ENCODE data around the gene THBS2.
"Not testable (repeated sequence)": the region's sequence is repeated elsewhere in the genome, so short reads cannot be mapped to it uniquely, and the experiment has no call there.

The THBS2 gene

GRCh38 chr6:169253337-169254238, at the start of gene THBS2:
TSS of gene THBS2 (minus strand) at chr6:169253846. CDS start at chr6:169250784, 3,062 bp downstream.
- Histone ChIP-seq H3K27me3 (ENCODE audit: control insufficient read depth, insufficient read depth, low read length) (no peaks in the 10 kb centered on the region), H3K36me3 (ENCODE audit: control insufficient read depth, insufficient read depth, low read length) (peaks cover under 1% of the 10 kb centered on the region; the same call in 1 of the 2 replicates), H3K4me3 (ENCODE audit: low read length) (peak within 1 kb of the TSS; percentile 35; the same call in 1 of the 2 replicates), H3K4me1 (ENCODE audit: control insufficient read depth, insufficient read depth, low read length) (peaks cover 11% of the 10 kb centered on the region), H3K9me3 (ENCODE audit: control insufficient read depth, insufficient read depth, low read length) (no peaks in the 10 kb centered on the region), H3K27ac (ENCODE audit: low read length) (no peak within 1 kb of the TSS)
- no CpG with 5 or more reads among the region's 34 CpGs for WGBS (ENCODE audit: insufficient coverage, insufficient read length)
- no peak for DNase-seq (ENCODE audit: low read depth, low spot score)

GRCh38 chr6:169302716-169303115, 49.1 kb upstream of the THBS2 start:
- Histone ChIP-seq H3K27ac (ENCODE audit: low read length) (no peak overlapping the region), H3K4me3 (ENCODE audit: low read length) (no peak overlapping the region), H3K36me3 (ENCODE audit: control insufficient read depth, insufficient read depth, low read length) (no peaks in the 10 kb centered on the region), H3K27me3 (ENCODE audit: control insufficient read depth, insufficient read depth, low read length) (no peaks in the 10 kb centered on the region), H3K9me3 (ENCODE audit: control insufficient read depth, insufficient read depth, low read length) (no peaks in the 10 kb centered on the region), H3K4me1 (ENCODE audit: control insufficient read depth, insufficient read depth, low read length) (no peaks in the 10 kb centered on the region)
- no peak for DNase-seq (ENCODE audit: low read depth, low spot score)
- WGBS (ENCODE audit: insufficient coverage, insufficient read length) = no CpG with 5 or more reads among the region's 3 CpGs

GRCh38 chr6:169302255-169302654, 48.6 kb upstream of the THBS2 start:
- Histone ChIP-seq H3K27ac (ENCODE audit: low read length) (no peak overlapping the region), H3K4me3 (ENCODE audit: low read length) (no peak overlapping the region), H3K36me3 (ENCODE audit: control insufficient read depth, insufficient read depth, low read length) (no peaks in the 10 kb centered on the region), H3K4me1 (ENCODE audit: control insufficient read depth, insufficient read depth, low read length) (no peaks in the 10 kb centered on the region), H3K27me3 (ENCODE audit: control insufficient read depth, insufficient read depth, low read length) (no peaks in the 10 kb centered on the region), H3K9me3 (ENCODE audit: control insufficient read depth, insufficient read depth, low read length) (no peaks in the 10 kb centered on the region)
- no peak for DNase-seq (ENCODE audit: low read depth, low spot score)

- no peak for DNase-seq (ENCODE audit: low read depth, low spot score)
These were observed 47.3 kb upstream of the THBS2 start for GRCh38 chr6:169300916-169301315.

GRCh38 chr6:169298626-169299025, 45.0 kb upstream of the THBS2 start:
- WGBS (ENCODE audit: insufficient coverage, insufficient read length) = no CpG with 5 or more reads among the region's 1 CpG
- not testable (repeated sequence) for H3K27me3 ChIP-seq (ENCODE audit: control insufficient read depth, insufficient read depth, low read length); H3K4me1 ChIP-seq (ENCODE audit: control insufficient read depth, insufficient read depth, low read length); H3K36me3 ChIP-seq (ENCODE audit: control insufficient read depth, insufficient read depth, low read length); H3K27ac ChIP-seq (ENCODE audit: low read length); DNase-seq (ENCODE audit: low read depth, low spot score); H3K9me3 ChIP-seq (ENCODE audit: control insufficient read depth, insufficient read depth, low read length); H3K4me3 ChIP-seq (ENCODE audit: low read length)

More at GRCh38 chr6:169300916-169301315, 47.3 kb upstream of the THBS2 start:
- no peaks in the 10 kb centered on the region for H3K9me3 ChIP-seq (ENCODE audit: control insufficient read depth, insufficient read depth, low read length)
- H3K36me3 ChIP-seq (ENCODE audit: control insufficient read depth, insufficient read depth, low read length) = no peaks in the 10 kb centered on the region
- WGBS (ENCODE audit: insufficient coverage, insufficient read length) = no CpG with 5 or more reads among the region's 4 CpGs
- H3K27ac ChIP-seq (ENCODE audit: low read length) = no peak overlapping the region
- H3K4me3 ChIP-seq (ENCODE audit: low read length) = no peak overlapping the region
- H3K27me3 ChIP-seq (ENCODE audit: control insufficient read depth, insufficient read depth, low read length) = no peaks in the 10 kb centered on the region
- no peaks in the 10 kb centered on the region for H3K4me1 ChIP-seq (ENCODE audit: control insufficient read depth, insufficient read depth, low read length)

GRCh38 chr6:169296622-169297021, 43.0 kb upstream of the THBS2 start:
- Histone ChIP-seq H3K9me3 (ENCODE audit: control insufficient read depth, insufficient read depth, low read length) (no peaks in the 10 kb centered on the region), H3K27me3 (ENCODE audit: control insufficient read depth, insufficient read depth, low read length) (no peaks in the 10 kb centered on the region; the same call in 1 of the 2 replicates), H3K4me1 (ENCODE audit: control insufficient read depth, insufficient read depth, low read length) (no peaks in the 10 kb centered on the region), H3K36me3 (ENCODE audit: control insufficient read depth, insufficient read depth, low read length) (no peaks in the 10 kb centered on the region), H3K27ac (ENCODE audit: low read length) (no peak overlapping the region), H3K4me3 (ENCODE audit: low read length) (no peak overlapping the region)
- no peak for DNase-seq (ENCODE audit: low read depth, low spot score)
- WGBS (ENCODE audit: insufficient coverage, insufficient read length) = no CpG with 5 or more reads among the region's 6 CpGs

GRCh38 chr6:169296170-169296569, 42.5 kb upstream of the THBS2 start:
- Histone ChIP-seq H3K4me3 (ENCODE audit: low read length) (no peak overlapping the region), H3K27ac (ENCODE audit: low read length) (no peak overlapping the region), H3K4me1 (ENCODE audit: control insufficient read depth, insufficient read depth, low read length) (no peaks in the 10 kb centered on the region), H3K27me3 (ENCODE audit: control insufficient read depth, insufficient read depth, low read length) (no peaks in the 10 kb centered on the region; the same call in 1 of the 2 replicates), H3K9me3 (ENCODE audit: control insufficient read depth, insufficient read depth, low read length) (no peaks in the 10 kb centered on the region), H3K36me3 (ENCODE audit: control insufficient read depth, insufficient read depth, low read length) (no peaks in the 10 kb centered on the region)
- DNase-seq (ENCODE audit: low read depth, low spot score) = no peak
- no CpG with 5 or more reads among the region's 1 CpG for WGBS (ENCODE audit: insufficient coverage, insufficient read length)

- no peaks in the 10 kb centered on the region for H3K4me1 ChIP-seq (ENCODE audit: control insufficient read depth, insufficient read depth, low read length)
- no peak overlapping the region for H3K27ac ChIP-seq (ENCODE audit: low read length)
- no peaks in the 10 kb centered on the region for H3K9me3 ChIP-seq (ENCODE audit: control insufficient read depth, insufficient read depth, low read length)
- H3K27me3 ChIP-seq (ENCODE audit: control insufficient read depth, insufficient read depth, low read length) = no peaks in the 10 kb centered on the region; the same call in 1 of the 2 replicates
- H3K36me3 ChIP-seq (ENCODE audit: control insufficient read depth, insufficient read depth, low read length) = no peaks in the 10 kb centered on the region
- H3K4me3 ChIP-seq (ENCODE audit: low read length) = no peak overlapping the region
- no CpG with 5 or more reads among the region's 2 CpGs for WGBS (ENCODE audit: insufficient coverage, insufficient read length)
- DNase-seq (ENCODE audit: low read depth, low spot score) = no peak
These were observed 39.5 kb upstream of the THBS2 start for GRCh38 chr6:169293196-169293595.

GRCh38 chr6:169292338-169293124, 38.9 kb upstream of the THBS2 start:
- H3K27me3 ChIP-seq (ENCODE audit: control insufficient read depth, insufficient read depth, low read length) = no peaks in the 10 kb centered on the region; the same call in 1 of the 2 replicates
- DNase-seq (ENCODE audit: low read depth, low spot score) = no peak
- no peaks in the 10 kb centered on the region for H3K9me3 ChIP-seq (ENCODE audit: control insufficient read depth, insufficient read depth, low read length)
- no peaks in the 10 kb centered on the region for H3K4me1 ChIP-seq (ENCODE audit: control insufficient read depth, insufficient read depth, low read length)
- no peak overlapping the region for H3K27ac ChIP-seq (ENCODE audit: low read length)
- no peaks in the 10 kb centered on the region for H3K36me3 ChIP-seq (ENCODE audit: control insufficient read depth, insufficient read depth, low read length)
- WGBS (ENCODE audit: insufficient coverage, insufficient read length) = no CpG with 5 or more reads among the region's 11 CpGs
- H3K4me3 ChIP-seq (ENCODE audit: low read length) = no peak overlapping the region

- Histone ChIP-seq H3K4me3 (ENCODE audit: low read length) (no peak overlapping the region), H3K27me3 (ENCODE audit: control insufficient read depth, insufficient read depth, low read length) (no peaks in the 10 kb centered on the region; the same call in 1 of the 2 replicates), H3K9me3 (ENCODE audit: control insufficient read depth, insufficient read depth, low read length) (no peaks in the 10 kb centered on the region), H3K27ac (ENCODE audit: low read length) (no peak overlapping the region), H3K4me1 (ENCODE audit: control insufficient read depth, insufficient read depth, low read length) (no peaks in the 10 kb centered on the region), H3K36me3 (ENCODE audit: control insufficient read depth, insufficient read depth, low read length) (no peaks in the 10 kb centered on the region)
- WGBS (ENCODE audit: insufficient coverage, insufficient read length) = 100% methylated on average over 4 of the region's 14 CpGs
- no peak for DNase-seq (ENCODE audit: low read depth, low spot score)
These were observed 38.1 kb upstream of the THBS2 start for GRCh38 chr6:169291646-169292337.

Data from iPS DF 6.9 (cell line).